ENCODE results near the gene TTC28.

Gene TTC28

GRCh38 chr22:28429711-28430110 is 249.9 kb downstream of the TTC28 start:
- H3K4me3 ChIP-seq (ENCODE audit: low read length), result no peak overlapping the region
- no peak for DNase-seq (ENCODE audit: low read depth)
- TF ChIP-seq CTCF (IDR thresholded peaks at IDR 0.05; ENCODE audit: insufficient read depth, low read depth, low read length, missing control alignments), result no peak

GRCh38 chr22:28428271-28428670 is 251.4 kb downstream of the TTC28 start:
- TF ChIP-seq CTCF (IDR thresholded peaks at IDR 0.05; ENCODE audit: insufficient read depth, low read depth, low read length, missing control alignments), result no peak
- no peak for DNase-seq (ENCODE audit: low read depth)
- H3K4me3 ChIP-seq (ENCODE audit: low read length), result no peak overlapping the region

- no peak for TF ChIP-seq CTCF (IDR thresholded peaks at IDR 0.05; ENCODE audit: insufficient read depth, low read depth, low read length, missing control alignments)
- DNase-seq (ENCODE audit: low read depth), result no peak
- no peak overlapping the region for H3K4me3 ChIP-seq (ENCODE audit: low read length)
Measured at GRCh38 chr22:28426346-28427132, 253.1 kb downstream of the TTC28 start.

- no peak for DNase-seq (ENCODE audit: low read depth)
- no peak overlapping the region for H3K4me3 ChIP-seq (ENCODE audit: low read length)
- no peak for TF ChIP-seq CTCF (IDR thresholded peaks at IDR 0.05; ENCODE audit: insufficient read depth, low read depth, low read length, missing control alignments)
Measured at GRCh38 chr22:28425211-28425610, 254.4 kb downstream of the TTC28 start.

- no peak for TF ChIP-seq CTCF (IDR thresholded peaks at IDR 0.05; ENCODE audit: insufficient read depth, low read depth, low read length, missing control alignments)
- no peak overlapping the region for H3K4me3 ChIP-seq (ENCODE audit: low read length)
- no peak for DNase-seq (ENCODE audit: low read depth)
Measured at GRCh38 chr22:28424427-28425080, 255.1 kb downstream of the TTC28 start.

GRCh38 chr22:28419919-28420318 is 259.7 kb downstream of the TTC28 start:
- TF ChIP-seq CTCF (IDR thresholded peaks at IDR 0.05; ENCODE audit: insufficient read depth, low read depth, low read length, missing control alignments), result no peak
- no peak overlapping the region for H3K4me3 ChIP-seq (ENCODE audit: low read length)
- no peak for DNase-seq (ENCODE audit: low read depth)
